ENCODE data around the gene RAI1.

Gene RAI1

DNA sequence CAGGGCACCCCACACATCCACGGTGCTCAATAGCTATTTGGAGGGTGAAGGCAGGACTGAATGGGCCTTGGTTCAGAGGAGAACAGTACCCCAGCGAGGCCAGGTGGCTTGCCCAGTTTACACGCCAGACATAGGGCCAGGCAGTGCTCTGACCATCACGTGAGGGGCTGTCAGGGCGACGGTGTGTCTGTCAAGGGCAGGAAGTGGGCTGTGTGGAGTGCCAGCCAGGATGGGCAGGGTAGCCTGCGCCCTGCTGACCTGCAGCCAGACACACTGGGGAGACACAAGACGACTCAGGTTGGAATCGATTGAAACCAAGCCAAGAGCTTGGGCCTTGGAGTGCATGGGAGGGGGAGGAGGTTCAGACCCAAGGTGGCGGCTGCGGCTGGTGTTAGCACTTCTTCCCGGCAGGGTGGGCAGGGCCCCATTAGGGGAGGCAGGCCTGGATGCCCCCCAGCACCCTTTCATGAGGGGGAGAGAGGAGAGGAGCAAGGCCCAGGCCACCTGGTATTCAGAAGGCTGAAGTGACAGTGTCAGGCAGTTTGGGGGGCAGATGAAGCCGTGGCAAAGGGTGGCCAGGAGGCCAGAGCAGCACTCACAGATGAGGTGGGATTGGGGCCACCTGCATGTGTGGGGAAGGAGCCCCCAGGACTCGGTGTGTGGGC is 87.3 kb downstream of the RAI1 start:
- no peak for DNase-seq

DNA sequence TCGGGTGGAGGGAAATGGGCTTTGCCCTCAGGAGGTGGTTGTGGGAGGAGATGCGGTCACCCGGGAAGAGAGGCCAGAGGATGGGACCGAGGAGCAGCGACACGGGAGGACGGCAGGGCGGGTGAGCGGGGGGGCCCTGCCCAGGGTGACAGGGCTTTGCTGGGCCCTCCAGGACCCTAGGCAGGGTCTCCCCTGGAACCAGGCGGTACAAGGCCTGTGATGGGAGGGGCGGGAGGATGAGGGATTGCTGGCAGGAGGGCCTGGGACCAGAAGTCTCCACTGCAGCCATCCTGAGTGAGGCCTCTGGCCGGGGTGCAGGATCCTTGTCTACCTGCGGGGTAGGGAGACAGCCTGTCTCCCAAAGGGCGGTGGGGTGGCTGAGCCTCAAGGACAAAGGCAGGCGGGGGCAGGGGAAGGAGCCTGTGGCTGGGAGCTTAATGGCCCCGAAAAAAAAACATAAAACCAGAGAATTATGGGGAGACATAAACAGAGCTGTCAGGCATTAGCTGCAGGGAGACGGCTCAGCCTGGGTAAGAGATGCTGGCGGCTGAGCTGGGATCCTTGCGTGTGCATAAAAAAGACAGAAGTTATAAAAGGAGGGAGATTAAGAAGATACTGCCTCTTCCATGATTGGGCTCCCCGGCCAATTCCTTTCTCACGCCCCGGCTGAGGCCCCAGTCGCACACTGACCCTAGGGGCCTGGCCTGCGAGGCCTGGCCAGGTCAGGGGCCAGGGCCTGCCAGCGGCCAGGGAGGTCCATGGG is 88.8 kb downstream of the RAI1 start:
- no peak for DNase-seq

DNA sequence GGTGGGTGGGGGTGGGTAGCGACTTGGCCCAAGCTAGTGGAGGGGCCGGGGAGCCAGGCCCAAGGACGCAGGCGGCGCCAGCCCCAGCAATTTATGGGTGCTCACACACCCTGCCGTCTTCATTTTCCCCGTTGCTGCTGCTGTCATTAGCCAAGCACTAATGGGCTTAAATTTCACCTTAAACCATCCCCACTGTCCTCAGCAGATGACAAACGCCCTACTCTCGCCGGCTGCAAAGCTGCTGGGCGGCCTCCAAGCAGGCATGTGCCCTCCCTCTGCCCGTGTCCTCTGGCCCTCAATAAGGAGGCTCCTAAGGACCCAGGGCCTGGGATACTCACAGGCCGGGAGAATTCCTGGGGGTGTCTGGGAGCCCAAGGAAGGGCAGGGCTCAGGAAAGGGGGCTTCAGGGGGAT is 89.4 kb downstream of the RAI1 start:
- no peak for DNase-seq

DNA sequence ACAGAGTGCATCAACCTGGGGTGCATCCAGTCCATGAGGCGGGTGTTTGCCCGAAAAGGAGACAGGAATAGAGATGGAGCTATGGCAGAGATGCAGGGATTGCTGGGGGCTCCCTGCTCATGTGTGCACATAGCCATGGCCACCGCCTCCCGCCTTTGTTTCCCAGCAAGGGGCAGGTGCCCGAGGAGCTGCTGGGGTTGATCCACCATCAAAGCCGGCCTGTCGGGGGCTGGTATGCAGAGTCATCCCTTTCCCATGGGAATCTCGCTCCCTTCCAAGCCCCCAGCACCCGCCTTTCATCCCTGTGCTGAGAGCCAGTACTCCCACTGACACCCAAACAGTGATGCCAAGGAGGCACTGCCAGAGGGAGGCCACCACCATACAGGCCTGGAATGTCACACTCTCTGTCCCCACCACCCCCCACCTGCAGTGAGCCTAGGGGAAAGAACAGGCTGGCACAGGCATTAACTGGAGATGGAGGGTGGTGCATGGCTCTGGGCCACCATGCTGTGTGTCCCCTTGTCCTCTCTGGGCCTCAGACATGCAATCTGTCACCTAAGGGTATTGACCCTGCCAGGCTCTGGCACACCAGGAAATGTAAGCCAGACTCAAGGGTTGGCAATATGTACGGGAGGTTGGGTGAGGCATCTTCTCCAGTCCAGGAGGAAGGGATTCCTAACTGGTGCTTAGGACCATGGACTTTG is 90.4 kb downstream of the RAI1 start:
- no peak for DNase-seq

DNA sequence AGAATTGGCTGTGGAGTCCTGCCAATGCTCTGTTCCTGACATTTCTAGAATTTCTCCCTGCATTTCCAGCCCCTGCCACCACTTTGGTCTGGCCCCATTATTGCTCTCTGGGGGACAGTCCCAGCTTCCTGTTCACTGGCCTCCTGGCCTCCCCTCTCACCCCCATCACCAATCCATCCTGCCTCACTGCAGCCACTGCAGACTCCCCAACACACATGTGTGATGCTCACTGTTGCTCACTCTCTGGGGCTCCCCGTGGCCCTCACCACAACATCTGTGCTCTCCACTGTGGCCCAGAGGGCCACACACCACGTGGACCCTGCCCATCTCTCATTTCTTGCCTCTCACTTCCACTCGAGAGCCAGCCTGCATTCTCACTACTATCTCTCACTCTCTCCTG is 91.0 kb downstream of the RAI1 start:
- no peak for DNase-seq

DNA sequence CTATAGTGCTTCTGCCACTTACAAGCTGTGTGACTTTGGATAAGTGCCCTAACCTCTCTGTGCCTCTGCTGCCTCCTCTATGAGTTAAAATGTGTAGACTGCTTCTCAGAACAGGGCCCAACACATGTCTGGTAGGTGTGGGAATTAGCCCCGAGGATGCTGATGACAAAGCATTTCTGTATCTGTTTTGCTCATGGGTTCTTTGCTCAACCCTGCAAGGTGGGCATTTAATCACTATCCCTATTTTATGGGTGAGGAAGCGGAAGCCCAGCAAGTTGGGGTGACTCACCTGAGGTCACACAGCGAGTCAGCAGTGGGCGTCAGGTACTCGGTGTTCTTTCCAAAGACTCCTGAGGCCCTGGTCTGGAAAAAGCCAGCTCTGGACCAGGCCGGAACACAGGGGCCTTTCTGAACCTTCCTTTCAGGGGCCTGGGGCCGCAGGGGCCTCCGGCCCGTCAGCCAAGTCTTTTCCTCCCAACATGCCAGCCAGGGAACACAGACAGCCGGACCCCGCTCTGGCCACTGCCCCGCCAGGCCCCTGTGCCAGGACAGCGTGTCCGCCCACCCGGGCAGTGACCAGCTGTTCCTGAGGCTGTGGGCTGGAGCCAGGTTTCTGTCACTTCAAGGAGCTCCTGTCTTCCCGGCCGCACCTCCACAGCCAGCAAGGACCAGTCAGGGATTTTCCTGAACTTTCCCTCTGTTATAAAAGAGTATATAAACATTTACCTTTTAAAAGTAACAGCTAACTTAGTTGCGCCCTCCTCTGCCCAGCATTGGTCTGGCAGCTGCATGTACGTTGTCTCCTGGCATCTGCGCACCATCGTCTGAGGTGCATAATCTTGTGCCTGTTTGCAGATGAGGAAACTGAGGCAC is 93.0 kb downstream of the RAI1 start:
- DNase-seq: peak; percentile 35

DNA sequence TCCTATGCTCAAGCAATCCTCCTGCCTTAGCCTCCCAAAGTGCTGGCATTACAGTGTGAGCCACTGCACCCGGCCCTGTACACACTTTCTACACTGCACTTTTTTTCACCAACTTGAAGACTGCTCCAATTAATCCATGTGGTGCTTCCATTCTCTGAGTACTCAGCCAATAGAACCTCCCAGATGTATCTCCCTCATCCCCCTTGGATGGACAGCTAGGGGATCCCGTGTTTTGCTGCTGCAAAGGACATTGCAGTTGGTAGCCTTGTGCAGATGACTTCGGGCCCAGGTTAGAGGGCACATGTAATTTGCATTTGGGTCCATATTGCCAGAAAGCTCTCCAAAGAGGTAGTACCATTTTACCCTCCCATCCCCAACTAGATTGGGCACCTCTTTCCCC is 95.6 kb downstream of the RAI1 start:
- no peak for DNase-seq

DNA sequence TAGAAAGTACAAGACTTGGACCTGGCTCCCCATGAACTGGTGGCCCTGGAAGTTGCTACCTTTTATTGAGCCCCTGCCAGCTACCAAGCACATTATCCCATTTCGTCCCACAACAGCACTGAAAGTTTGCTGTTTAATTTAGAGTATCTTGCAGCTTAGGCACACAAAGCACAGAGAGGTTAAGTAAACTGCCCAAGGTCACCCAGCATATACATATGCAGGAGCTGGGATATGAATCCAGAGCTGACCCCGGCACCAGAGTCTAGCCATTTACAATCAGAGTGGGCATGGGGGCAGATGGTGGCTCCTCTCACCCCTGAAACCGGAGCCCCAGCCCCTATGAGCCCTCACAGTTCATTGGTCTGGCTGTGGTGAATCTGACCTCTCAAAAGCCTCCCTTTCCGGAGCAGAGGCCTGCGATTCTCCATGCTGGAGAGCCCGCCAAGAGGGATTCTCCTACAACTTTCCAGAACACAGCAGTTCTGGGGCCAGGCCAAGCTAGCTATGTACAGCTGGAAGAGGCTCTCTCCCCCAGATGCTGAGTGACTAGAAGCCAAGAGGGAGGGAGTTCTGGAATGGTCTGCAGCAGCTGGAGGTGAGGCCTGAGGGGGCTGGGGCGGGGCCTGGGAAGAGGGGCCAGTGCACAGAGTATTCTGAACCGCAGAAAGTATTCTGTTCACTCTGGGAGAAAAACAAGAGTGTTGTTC is 97.2 kb downstream of the RAI1 start:
- no peak for DNase-seq

DNA sequence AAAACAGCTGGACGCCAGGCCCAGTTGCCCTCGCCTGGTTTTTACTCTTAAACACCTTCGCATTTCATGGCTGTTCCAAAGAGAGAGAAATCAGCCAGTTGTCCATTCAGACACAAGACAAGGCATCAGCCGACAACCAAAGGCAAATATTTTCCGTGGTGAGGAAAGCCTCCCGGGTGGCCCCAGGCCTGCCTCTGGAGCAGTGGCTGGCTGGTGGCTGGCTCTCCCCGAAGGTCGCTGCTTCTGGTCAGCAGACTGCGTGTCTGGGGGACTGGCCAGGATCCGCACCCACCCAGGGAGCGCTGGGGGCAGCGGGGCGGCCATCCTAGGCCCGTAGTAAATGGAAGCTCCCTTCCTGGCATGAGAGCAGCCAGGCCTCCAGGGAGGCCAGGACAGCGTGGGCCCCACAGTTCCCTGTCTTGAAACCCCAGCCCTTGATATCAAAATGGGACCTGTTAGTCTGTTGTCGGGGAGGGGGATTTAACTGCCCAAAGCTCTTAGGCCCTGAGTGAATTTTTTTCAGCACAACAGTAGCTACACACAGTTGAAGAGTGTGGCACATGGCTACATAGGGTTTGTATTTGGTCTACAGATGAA is 97.9 kb downstream of the RAI1 start:
- no peak for DNase-seq

DNA sequence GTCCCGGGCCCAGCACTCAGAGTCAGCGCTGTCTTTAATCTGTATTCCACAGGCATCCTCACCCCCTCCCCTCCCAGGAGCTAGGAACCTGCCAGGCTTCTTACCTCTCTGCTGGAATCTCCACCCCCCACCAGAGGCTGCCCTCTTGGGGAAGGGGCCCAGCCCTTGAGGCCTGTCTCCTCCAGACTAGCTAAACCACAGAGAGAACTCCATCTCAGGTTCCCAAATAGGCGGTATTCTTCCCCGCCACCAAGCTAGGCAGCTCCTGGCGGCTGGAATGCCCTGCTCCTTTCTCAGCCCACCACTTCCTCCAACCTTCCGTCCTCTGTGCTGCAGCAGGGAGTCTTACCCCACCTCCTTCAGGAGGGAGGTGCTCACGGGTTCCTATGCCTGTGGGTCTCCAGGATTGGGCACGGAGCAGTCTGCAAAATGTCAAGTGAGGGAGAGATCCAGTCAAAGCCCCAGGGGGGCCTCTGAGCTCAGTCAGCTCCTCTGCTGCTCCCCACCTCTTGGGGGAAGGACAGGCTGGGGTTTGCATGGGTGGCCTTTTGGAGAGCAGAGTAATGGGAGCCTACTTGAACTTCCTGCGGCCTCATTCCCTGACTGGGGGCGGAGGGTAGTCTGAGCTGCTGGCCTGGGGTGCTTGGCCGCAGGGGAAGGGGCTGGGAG is 99.8 kb downstream of the RAI1 start:
- no peak for DNase-seq

DNA sequence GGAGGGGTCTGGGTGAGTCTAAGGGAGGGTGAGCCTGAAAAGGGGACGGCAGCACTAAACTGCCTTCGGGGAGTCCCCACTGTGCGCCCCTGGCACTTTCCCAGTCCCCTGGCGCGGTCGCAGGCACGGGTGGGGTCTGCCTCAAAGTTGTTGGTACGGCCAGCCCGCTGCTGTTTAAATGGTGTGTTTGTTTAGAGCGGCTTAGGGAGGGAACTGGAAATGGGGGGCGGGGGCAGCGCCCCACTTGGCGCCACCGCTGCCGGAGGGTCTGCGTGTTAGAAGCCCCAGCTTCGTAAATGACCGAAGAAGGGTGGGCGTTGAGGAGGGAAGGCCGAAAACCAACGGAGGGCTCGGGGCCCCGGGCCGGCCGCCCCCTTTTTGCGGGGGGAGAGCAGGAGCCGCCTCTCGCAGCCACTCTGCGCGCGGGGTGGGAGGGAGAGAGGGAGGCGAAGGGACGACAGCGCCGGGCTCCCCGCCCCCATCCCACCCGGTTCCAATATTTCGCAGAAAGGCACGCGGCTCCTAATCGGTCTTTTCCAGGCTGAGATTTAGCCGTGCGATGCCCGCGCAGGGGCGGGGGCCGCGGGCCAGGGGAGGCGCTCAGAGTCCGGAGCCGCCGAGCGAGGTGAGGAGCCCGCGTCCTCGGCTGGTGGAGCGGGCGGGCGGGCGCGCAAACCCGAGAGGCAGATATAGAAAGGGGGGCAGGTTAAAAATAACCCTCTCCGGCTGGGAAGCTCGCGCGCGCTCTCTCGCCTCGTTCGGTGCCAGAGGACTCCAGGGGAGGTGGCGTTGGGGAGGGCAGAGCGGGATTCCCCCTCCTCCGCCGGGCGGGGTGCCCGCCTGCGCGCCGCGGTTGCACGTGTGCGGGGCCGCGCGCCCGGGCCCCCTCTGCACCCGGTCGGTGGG is 100.6 kb downstream of the RAI1 start:
- peak; percentile 47 for DNase-seq

DNA sequence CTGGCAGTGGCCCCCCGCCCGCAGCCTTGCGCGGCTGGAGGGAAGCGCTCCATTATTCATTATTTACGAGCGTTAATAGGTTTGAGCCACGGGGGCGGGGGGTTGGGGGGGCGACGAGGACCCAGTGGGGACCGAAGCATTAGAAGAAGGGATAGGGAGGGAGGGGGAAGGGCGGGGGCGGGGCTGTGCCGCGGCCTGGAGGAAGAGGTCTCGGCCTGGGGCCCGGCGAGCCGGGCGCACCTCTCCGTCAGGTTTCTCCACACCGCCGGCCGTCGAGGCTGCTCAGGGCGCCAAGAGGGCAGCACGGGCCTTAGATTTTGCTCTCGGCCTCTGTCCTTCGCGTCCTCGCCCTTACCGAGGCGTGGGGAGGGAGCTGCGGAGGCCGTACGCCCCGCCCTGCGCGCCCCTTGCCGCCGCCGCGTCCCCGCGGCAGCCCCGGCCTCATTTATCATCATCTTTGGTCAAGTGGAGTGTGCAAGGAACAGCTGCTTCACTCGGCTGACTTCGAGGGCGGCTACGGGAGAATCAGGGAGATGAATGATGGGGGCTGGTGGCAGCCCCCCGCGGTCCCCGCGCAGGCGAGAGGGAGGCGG is 101.4 kb downstream of the RAI1 start:
- DNase-seq: peak; percentile 26

DNA sequence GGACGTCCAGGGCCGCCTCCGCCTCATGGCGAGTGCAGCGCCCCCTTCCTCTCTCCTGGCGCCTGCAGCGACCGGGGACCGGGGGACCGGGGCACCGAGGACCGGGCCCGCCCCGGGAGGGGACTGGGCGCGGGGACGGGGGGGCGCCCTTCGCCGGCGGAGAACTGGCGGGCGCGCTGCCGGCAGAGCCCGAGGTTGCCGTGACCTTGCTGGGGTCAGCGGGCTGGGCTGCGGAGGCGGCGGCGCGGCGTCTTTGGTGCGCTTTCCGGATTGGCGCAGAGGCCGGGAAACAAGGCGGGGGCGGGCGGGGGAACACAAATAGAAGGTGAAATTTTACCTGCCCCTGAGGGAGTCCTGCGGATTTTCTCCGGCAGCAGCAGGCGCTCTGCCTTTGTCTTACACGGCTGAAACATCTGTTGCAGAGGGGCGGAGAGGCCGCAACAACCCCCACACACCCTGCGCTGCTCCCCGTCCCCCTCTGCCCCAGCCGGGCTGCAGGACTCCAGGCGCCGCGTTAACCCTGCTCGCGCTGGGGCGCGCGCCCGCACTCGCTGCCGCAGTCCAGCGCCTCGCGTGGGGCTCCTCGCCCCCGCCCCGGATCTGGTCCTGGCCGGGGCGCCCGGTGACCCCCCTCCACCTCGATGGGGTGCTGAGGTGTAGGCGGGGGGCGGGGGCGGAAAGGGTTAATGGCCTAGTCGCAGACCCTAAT is 102.0 kb downstream of the RAI1 start:
- DNase-seq: peak; percentile 78

DNA sequence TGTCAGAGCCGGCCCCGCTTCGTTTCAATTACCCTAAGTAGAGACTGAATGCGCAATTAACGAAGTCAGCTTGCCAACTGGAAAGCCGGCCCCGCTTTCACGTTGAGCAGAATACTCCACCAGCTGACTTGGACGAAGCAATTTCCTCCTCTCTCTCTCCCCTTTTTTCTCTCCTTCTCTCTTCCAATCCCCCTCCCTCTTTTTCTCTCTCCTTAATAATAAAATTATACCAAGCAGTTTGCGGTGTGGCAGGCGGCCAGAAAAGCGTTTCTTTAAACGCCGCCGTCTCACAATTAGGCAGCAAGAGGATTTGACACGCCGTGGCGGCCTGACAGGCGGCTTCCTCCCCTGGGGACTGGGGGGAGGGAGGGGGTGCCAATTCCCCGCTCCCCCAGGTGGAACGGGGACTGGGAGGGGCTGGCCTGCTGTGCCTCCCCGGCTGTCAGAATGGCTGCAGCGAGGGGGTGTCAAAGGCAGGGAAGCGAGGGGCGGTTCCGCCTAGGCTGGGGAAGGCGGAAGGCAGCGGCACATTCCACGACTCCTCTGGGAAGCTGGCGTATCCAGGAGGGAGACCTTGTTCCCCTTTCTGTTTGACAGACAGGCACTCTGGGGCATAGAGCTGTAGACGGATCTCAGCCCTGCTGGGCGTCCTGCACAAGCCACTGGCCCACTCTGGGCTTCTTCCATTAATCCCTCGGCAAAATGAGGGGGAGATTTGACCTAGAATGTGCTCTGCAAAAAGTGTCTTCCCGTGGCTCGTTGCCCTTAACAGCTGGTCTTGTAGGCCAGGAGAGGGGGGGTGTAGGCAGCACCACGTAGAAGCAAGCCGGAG is 102.8 kb downstream of the RAI1 start:
- peak; percentile 62 for DNase-seq

DNA sequence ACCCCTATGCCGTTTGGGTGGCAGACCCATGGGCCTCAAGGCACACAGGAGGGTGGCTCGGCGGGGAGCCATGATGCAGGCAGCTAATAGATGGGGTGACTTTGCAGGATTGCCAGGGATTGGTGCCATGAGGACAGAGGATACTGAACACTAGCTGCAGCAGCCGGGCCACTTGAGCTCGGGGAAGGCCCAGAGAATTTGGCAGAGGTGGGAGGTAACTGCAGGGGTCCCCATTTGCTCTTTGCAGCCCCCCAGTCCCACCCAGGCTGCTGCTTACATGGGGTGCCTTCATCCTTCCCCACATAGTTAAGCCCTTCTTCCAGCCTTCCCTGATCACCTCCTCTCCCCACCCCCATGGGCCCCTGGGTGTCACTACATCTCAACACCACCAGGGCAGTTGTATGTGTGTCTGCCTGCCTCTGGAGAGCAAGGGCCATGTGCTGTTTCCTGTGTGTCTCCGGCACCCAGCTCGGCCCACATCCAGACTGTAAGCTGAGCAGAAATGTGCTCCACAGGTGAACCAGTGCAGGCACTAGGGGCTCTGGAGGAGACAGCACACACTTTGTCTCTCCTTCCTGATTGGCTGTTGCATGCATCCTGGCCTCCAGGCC is 103.5 kb downstream of the RAI1 start:
- DNase-seq: peak; percentile 41

DNA sequence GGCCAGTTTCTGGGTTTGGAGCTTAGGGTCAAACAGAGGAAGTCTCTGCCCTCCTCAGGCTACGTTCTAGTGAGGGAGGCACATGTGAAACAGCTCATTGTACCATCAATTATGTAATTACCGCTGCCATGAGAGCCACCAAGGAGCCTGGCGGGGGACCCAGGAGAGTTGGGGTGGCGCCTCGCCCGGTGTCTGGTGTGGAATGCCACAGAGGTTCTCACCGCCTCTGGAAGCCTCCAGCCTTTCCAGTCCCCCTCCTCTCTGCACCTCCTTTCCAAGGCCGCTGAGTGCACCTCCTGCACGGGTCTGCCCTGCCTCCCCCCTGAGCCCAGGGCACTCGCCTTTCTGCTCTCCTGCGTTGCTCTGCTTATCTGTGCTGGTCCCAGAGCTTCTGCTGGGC is 104.1 kb downstream of the RAI1 start:
- no peak for DNase-seq

DNA sequence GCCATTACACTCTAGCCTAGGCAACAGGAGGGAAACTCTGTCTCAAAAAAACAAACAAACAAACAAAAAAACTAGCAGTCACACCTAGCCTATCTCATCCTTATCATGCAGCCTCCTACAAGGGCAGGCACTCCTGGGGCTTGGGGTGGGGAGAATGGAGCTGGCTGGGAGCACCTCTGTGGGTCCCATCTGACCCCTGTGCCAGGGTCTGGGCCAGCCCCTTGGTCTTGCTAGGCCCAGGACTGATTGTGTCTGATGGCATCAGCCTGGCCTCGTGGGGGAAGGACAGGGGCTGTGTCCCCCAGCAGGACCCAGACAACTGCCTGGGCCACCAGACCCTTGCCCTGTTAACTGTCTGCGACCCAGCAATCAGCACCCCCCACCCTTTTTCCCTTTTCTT is 105.7 kb downstream of the RAI1 start:
- no peak for DNase-seq

DNA sequence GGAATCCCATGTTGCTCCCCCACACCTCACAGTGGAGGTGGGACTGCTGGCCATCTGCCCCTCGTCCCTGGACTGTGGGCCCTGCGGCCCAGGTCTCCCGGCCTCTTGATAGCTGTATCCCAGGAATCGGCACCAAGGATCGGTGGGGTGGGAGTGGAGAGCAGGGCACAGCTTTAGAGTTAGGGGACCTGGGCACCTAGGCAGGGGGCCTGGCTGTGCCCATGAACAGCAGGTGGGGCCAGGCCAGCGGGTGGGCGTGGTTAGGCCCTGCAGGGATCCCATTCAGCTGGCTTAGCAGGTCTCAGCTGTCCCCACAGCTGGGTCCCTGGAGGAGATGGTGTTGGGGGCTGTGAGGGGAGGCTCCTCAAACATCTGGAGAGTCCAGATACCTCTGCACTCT is 106.3 kb downstream of the RAI1 start:
- DNase-seq: no peak
